Activated naive CD4-positive, alpha-beta T cell (primary cell): Measurements from ENCODE around the gene CEACAM1.
"Not testable (repeated sequence)": the region's sequence is repeated elsewhere in the genome, so short reads cannot be mapped to it uniquely, and the experiment has no call there.

ENCODE experiments used
- DNase-seq, 4 experiments: peaks; one replicate each; lab custom pipeline; 2025; lab: John Stamatoyannopoulos, UW

Gene CEACAM1

DNA sequence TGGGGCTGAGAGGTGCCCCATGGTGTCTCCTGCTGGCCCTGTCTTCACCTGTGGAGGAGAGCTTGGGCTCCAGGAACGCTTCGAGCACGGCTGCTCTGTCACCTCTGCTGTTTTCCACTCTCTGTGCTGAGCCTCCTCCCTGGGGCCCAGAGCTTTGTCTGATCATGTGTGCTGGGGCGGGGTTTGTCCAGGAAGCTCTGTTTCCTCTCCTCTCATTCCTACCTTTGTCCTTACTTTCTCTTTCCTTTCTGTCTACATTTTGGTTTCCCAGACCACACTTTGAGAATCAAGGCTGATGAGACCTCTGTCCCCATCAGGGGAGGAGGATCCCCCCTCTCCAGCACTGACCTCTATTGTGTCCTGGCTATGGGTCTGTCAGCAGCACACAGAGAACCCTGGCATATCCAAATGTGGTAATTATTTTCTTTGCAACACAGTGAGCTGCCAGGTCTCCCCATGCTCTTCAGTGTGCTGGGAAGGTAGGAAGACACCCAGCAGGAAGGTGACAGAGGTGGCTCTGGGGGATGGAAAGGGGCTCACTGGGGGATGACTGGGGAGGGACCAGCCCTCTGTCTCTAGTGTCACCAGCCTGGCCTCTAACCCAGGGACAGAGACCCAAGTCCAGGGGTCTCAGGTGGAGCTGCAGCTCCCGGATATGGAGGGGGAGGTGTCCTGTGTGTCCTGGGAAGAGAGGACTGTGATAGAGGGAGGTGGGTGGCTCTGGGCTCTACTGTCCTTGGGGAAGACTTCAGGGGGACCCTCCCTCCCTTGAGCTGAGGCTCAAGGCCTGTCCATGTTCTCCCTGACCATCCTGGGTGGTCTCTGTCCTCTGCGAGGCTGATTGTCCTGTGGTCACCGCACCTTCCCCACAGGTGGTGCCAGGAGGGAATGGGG lies at the start of gene CEACAM1:
TSS of gene CEACAM1 (minus strand) at position 128 of the 894 bp plus-strand sequence. CDS start at position 21, 107 bp downstream.
- peak in 2 of 4 experiments; percentile 21 to 23 for DNase-seq

- DNase-seq = no peak
These were observed 48.7 kb upstream of the CEACAM1 start for GRCh38 chr19:42577016-42577415.

GRCh38 chr19:42576241-42576640 lies 48.0 kb upstream of the CEACAM1 start:
- no peak for DNase-seq

DNA sequence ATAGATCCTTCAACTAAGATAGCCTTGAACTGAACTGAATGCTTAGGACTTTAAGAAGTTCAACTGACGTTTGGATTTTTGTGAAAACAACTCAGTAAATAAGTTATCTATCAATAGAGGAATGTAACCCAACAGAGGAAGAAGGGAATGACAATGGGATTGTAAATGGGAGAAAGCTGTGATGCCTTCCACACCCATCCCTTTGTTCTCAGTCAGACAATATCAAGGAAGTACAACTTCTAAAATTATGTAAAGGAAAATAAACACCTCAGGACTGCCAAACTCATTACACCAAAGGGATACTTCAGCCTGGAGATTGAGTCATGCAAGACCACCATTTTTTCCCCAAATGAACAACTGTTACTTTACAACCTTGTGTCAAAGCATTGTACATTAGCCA lies 45.4 kb upstream of the CEACAM1 start:
- DNase-seq = no peak

DNA sequence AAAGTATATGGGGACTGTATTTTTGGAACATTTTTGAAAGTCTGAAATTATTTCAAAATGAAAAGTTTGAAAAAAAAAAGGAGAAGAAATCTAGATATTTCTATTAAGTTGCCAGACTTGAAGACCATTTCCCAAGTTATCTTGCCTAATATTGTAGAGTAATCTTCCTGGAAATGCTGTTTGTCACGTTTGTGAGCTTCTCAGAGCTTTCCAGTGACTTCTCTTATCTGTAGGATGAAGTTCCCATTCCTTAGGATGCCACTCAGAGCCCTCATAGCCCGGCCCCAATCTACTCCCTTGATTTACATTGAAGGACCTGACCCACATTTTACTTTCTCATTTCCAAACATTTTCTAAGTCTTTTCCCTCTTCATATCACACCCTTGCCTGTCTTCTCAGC lies 42.8 kb upstream of the CEACAM1 start:
- no peak for DNase-seq

DNA sequence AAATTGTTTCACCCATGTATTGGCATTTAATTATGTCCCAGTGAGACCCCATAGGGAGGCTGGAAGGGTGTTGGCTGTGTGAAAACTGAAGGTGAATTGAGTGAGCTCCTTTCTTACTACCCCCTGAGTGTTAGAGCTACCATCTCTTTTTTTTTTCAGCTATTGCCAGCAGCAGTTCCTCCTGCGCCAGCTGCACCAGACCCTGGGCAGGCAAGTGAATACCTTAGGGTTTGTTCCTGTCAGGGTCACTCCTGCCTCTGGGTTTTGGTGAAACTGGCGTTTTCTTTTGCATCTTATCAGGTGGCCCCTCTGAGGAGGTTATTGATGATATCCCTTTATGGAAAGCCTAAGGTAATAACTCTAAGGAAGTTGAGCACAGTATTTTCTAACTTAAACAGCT lies 40.9 kb upstream of the CEACAM1 start:
- no peak for DNase-seq

GRCh38 chr19:42568006-42568405 lies 39.7 kb upstream of the CEACAM1 start:
- DNase-seq = no peak

- no peak for DNase-seq
These were observed 39.3 kb upstream of the CEACAM1 start for GRCh38 chr19:42567567-42567966.

DNA sequence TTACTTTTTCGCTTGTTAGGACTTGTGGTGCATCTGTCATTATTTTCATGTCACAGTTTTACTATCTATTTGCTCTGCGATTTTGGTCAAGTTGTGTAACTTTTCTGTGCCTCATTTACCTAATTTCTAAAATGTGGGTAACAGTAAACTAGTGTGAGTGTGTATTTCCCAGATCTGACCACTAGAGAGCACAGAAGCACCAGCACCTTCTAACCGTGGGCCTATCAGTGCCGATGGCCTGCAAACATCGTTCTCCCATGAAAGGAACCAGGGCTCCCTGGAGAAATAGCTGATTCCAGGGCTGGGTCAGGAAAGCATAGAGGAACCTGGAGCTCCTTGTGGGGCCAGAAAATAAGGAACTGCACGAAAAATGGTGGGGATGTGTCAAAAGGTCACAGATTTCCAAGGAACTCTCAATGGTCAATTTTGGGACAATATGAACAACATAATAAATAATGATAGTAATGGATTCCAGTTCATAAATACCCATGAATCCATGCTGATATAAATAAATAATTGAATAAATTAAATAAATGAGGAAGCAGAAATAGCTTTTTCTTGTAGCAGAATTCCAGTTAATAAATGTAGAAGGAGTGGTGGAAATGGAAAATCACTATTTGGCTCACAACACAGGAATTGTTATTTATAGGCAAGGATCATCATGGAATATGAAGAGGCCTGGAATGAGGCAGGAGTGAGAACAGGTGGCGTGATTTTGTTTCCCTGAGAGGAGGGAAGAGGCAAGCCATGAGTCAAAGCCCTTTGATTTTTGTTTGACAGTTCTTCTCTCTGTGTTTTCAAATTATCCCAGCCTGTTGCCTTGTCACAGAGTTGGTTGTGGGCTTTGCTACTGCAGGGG lies 35.3 kb upstream of the CEACAM1 start:
- DNase-seq = peak in 1 of 4 experiments; percentile 2

DNA sequence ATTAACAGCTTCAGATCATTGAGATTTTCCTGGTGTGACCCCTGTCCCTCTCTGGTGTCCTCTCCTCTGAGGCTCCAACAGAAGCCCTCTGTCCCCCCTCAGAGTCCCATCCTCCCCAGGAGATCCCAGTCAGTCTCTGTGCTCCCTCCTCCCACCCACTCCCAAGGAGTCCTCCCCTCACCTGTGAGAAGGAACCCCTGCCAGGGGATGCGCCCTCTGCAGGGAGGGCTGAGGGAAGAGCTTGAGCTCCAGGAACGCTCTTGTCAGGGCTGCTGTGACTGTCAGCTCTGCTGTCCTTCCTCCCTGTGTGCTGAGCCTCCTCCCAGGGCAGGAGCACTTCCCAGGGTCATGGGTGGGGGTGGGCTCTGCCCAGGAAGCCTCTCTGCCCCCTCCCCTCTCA lies 33.2 kb upstream of the CEACAM1 start:
- no peak for DNase-seq

- DNase-seq = no peak
These were observed 32.5 kb upstream of the CEACAM1 start for GRCh38 chr19:42560731-42561130.

DNA sequence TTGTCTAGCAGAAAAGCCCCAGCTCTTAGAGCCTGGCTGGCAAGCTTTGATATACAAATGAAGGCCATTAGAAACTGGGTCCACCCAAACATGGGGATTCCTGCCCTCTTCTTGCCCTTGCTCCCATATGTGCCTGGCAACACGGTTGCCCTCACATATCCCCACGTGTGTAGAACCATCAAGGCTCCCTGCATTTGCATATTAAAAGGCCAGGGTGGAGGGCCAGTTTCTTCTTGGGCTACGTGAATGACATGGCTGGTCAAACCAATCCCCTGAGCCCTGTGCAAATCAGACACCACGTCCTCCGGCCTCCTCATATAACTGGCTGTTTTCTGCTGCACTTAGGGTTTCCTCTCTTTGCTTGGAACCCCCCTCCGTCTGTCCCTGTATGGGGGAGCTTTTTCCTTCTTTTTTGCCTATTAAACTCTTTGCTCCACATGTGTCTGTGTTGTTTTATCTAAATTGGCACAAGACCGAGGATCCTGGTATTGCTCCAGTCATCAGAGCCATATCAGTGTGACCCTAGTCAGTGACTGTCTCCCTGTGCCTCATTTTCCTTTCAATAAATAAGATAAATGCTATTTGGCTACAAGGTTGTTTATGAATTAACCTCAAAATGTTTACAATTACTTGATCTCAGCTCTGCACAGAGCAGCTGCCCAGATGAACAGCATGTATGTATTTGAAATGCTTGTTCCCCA lies 30.3 kb upstream of the CEACAM1 start:
- no peak for DNase-seq

DNA sequence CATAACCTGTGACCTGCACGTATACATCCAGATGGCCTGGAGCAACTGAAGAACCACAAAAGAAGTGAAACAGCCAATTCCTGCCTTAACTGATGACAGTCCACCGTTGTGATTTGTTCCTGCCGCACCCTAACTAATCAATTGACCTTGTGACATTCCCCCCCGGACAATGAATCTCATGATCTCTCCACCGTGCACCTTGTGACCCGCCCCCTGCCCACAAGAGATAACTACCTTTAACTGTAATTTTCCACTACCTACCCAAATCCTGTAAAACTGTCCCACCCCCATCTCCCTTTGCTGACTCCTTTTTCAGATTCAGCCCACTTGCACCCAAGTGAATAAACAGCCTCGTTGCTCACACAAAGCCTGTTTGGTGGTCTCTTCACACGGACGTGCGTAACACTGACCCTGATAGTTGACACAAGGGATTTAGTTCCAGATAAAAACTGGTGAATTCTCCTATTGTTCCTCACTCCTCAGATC lies 29.1 kb upstream of the CEACAM1 start:
- not testable (repeated sequence) for DNase-seq

GRCh38 chr19:42555801-42556200 lies 27.5 kb upstream of the CEACAM1 start:
- no peak for DNase-seq

DNA sequence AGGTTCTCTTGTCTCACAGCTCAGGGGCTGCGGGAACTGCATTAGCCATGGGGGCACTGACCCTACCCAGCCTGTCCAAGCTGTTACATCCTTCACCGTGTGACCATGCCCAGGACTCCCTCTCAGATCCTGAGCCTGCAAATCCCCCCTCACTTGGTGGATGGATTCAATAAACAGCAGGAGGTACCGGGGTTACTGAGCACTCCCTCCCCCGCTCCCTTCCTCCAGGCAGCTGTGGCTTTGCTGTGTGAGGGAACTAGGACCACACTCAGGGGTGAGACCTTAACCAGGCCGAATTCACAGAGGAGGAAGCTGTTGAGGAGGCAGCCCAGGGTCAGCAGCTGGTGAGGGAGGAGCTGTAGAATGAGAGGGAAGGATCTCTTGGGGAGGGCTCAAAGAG lies 27.0 kb upstream of the CEACAM1 start:
- DNase-seq = no peak

DNA sequence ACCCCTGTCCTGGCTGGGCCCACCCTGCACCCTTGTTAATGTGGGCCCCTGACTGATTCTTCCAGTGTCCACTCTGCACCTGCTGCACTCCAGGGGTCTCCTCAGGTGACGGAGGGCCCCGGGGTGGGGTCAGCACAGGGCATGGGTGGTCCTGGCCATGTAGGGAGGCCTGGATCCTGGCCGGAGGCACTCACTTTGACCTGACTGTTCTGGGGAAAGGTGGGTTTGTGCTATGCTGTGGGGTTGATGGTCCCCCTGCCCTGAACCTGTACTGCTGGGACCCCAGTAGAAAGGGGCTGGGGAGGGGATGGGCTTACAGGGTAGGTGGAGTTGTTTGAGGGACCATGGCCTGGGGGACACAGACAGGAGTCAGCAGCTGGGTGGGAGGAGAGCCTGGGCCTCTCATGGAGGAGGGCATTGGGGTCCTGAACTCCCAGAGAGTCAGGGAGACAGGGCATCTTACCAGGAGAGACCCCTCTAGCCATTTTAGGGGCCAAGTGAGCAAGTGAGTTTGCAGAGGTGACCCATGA lies 25.8 kb upstream of the CEACAM1 start:
- DNase-seq = no peak

DNA sequence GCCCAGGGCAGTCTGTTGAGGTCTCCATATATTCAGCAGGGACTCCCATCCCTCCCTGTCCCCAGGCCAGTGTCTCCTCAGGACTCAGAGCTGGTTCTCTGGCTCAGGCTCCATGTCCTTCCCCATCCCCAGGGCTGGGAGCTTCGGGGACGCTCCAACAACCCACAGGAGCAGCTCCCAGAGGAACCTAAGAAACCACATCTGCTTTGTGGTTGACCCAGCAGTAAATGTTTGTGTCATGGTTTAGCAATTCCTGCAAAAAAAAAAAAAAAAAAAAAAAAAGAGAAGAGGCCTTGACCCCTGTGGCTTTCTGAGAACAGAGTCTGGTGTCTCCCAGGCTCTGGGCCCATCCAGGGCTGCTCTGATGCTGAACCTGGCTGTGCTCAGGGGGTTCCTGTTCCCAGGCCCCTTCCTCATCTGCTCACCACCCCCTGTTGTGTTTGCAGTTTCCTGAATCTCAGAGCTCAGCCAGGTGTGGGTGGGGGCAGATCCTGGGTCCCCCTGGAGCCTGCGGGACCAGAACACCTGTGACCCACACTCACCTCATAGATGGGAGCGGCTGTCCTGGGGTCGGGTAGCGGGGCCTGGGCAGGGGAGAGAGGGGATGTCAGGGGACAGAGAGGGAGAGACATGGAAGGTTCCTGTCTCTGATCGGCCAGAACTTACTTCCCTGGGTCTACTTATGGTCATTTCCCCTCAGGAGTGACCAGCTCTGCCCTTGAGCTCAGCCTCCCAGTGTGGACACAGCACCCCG lies 25.2 kb upstream of the CEACAM1 start:
- DNase-seq = no peak

DNA sequence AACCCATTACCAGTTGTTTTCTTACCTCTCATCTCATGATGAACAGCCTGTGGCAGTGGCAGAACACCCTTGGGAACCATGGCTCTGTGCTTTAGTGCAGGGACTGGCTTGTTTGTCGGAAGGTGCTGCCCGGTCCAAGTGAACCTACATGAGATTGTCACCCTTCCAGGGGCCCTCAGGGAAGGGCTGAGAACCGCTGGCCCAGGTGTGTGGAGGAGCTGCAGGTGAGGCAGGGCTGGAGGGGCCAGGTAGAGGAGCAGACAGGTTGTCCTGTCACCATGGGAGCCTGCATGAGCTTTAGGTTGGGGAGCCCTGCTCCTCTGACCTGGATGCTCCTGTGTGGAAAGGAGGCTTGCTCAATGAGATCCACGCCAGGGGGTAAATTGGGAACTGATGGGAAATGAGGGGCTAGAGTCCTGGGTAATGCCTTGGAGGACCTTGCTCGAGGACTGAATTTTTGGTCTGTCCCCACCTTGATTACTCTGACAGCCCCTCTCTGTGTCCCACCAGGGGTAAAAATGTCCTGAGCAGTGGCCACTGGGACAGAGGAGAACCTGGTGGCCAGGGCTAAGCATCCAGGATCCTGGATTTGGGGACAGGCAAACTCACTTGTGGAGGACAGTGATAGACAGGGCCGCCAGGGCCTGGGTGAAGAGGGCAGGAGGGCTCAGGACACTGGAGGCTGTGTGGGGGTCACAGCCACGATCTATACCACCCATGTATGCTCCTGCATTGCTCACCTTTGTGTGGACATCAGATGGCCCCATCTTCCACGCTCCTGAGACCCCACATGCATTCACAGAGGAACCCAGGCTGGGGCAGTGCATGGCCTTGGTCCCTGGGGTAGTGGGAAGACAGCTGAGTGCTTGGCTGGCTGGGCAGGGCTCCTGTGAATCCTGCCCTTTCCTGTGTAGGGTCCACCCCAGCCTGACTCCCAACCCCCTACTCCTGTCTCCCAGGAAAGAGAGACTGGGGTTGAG lies 24.1 kb upstream of the CEACAM1 start:
- no peak for DNase-seq

DNA sequence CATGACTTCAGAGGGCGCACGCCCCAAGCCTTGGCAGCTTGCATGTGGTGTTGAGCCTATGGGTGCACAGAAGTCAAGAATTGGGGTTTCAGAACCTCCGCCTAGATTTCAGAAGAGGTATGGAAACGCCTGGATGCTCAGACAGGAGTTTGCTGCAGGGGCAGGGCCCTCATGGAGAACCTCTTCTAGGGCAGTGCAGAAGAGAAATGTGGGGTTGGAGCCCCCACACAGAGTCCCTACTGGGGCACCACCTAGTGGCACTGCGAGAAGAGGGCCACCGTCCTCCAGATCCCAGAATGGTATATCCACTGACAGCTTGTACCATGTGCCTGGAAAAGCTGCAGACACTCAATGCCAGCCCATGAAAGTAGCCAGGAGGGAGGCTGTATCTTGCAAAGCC lies 22.2 kb upstream of the CEACAM1 start:
- DNase-seq = not testable (repeated sequence)

GRCh38 chr19:42549067-42549466 lies 20.8 kb upstream of the CEACAM1 start:
- DNase-seq = not testable (repeated sequence)
